Stimulated activated CD8-positive, alpha-beta memory T cell treated with anti-CD3 and anti-CD28 coated beads, Interleukin-15, amount 100 ng/mL, for 24 hours (primary cell): ENCODE data around the gene CLCN2.

Experiments
- DNase-seq: peaks from one replicate; pipeline ENCODE4 v3.0.0-alpha.2; 2020; ENCODE audit warnings: low read depth

CLCN2 gene

GRCh38 chr3:184325269-184325668 lies 36.1 kb downstream of the CLCN2 start:
- DNase-seq: no peak

- no peak for DNase-seq
These were observed 37.7 kb downstream of the CLCN2 start for GRCh38 chr3:184323696-184324095.

- DNase-seq: no peak
These were observed 38.5 kb downstream of the CLCN2 start for GRCh38 chr3:184322731-184323487.

- DNase-seq: no peak
These were observed 39.7 kb downstream of the CLCN2 start for GRCh38 chr3:184321666-184322065.

- no peak for DNase-seq
These were observed 41.3 kb downstream of the CLCN2 start for GRCh38 chr3:184320104-184320445.

- DNase-seq: no peak
These were observed 44.2 kb downstream of the CLCN2 start for GRCh38 chr3:184317201-184317600.

GRCh38 chr3:184316792-184317191 lies 44.6 kb downstream of the CLCN2 start:
- no peak for DNase-seq

- no peak for DNase-seq
These were observed 45.3 kb downstream of the CLCN2 start for GRCh38 chr3:184315871-184316661.

- no peak for DNase-seq
These were observed 45.9 kb downstream of the CLCN2 start for GRCh38 chr3:184315543-184315867.

- peak; percentile 37 for DNase-seq
These were observed 46.5 kb downstream of the CLCN2 start for GRCh38 chr3:184314700-184315542.

GRCh38 chr3:184314363-184314699 lies 47.1 kb downstream of the CLCN2 start, which contains the start of gene EIF4G1:
TSS of gene EIF4G1 (plus strand) at chr3:184314606. CDS start at chr3:184315797, 1,191 bp downstream.
- DNase-seq: peak; percentile 85

- DNase-seq: no peak
These were observed 49.8 kb downstream of the CLCN2 start for GRCh38 chr3:184311633-184312032.

GRCh38 chr3:184308744-184309143 lies 52.7 kb downstream of the CLCN2 start:
- DNase-seq: no peak

- no peak for DNase-seq
These were observed 53.5 kb downstream of the CLCN2 start for GRCh38 chr3:184307915-184308314.

GRCh38 chr3:184306341-184306972 lies 54.9 kb downstream of the CLCN2 start:
- DNase-seq: no peak

GRCh38 chr3:184305577-184305976 lies 55.8 kb downstream of the CLCN2 start:
- DNase-seq: no peak

- DNase-seq: no peak
These were observed 61.1 kb downstream of the CLCN2 start for GRCh38 chr3:184300378-184300720.

- DNase-seq: no peak
These were observed 61.7 kb downstream of the CLCN2 start for GRCh38 chr3:184299488-184300377.

- DNase-seq: peak; percentile 96
These were observed 62.5 kb downstream of the CLCN2 start, which contains the start of gene PSMD2 for GRCh38 chr3:184298759-184299487. TSS of gene PSMD2 (plus strand) at chr3:184299241. CDS start at chr3:184299267, 26 bp downstream.

GRCh38 chr3:184296616-184297015 lies 64.8 kb downstream of the CLCN2 start:
- DNase-seq: no peak
